T-helper 1 cell treated with Interleukin-12 subunit alpha and Interleukin-12 subunit beta and Interleukin-4 antibody, amounts not matched to agents 30 ng/mL and 1 ng/mL, for 36 hours (primary cell): ENCODE measurements around the gene SENP6. TPM values are rescaled to one million over a fixed set of nuclear protein-coding genes. Genes with fewer than 3 reads are reported as not detected.

ENCODE experiments used
- intact Hi-C: fragments of 100-400 bp; cut with micrococcal nuclease; formaldehyde crosslinking; loops from one replicate; pipeline ENCODE4 v1.15.1; 2024
- total RNA-seq: library from RNA; stranded (reverse); gene quantifications from 2 replicates; pipeline ENCODE4 v1.2.3, GENCODE V29; 2022

Gene SENP6
- total RNA-seq, 1 donor from 2014 or later, result 93.6 TPM

GRCh38 chr6:75746221-75746620 lies 144.5 kb downstream of the SENP6 start:
- intact Hi-C loops, result no loop called here

GRCh38 chr6:75747152-75747992 lies 145.7 kb downstream of the SENP6 start:
- intact Hi-C loops, result no loop called here

- intact Hi-C loops, result loop anchor here (2.0 kb wide), 1 partner anchor 145 kb away; no protein-coding TSS in a partner anchor
These were observed 146.5 kb downstream of the SENP6 start for GRCh38 chr6:75748003-75748742.

- intact Hi-C loops, result loop anchor here (2.0 kb wide), 1 partner anchor 146 kb away; no protein-coding TSS in a partner anchor
These were observed 147.3 kb downstream of the SENP6 start, which contains the start of gene MYO6 for GRCh38 chr6:75748743-75749538. MYO6 (plus strand) TSS chr6:75749239; CDS start chr6:75817548, 68,309 bp downstream.

GRCh38 chr6:75751443-75751842 lies 149.8 kb downstream of the SENP6 start:
- intact Hi-C loops, result no loop called here

- intact Hi-C loops, result no loop called here
These were observed 150.7 kb downstream of the SENP6 start for GRCh38 chr6:75752365-75752764.

- intact Hi-C loops, result no loop called here
These were observed 154.0 kb downstream of the SENP6 start for GRCh38 chr6:75755704-75756103.

GRCh38 chr6:75757295-75757694 lies 155.6 kb downstream of the SENP6 start:
- intact Hi-C loops, result no loop called here

GRCh38 chr6:75758061-75758460 lies 156.4 kb downstream of the SENP6 start:
- intact Hi-C loops, result no loop called here

- intact Hi-C loops, result no loop called here
These were observed 157.5 kb downstream of the SENP6 start for GRCh38 chr6:75759207-75759606.

GRCh38 chr6:75760320-75760719 lies 158.6 kb downstream of the SENP6 start:
- intact Hi-C loops, result no loop called here

GRCh38 chr6:75761489-75761888 lies 159.8 kb downstream of the SENP6 start:
- intact Hi-C loops, result no loop called here

GRCh38 chr6:75762063-75762462 lies 160.4 kb downstream of the SENP6 start:
- intact Hi-C loops, result no loop called here

GRCh38 chr6:75766387-75766786 lies 164.7 kb downstream of the SENP6 start:
- intact Hi-C loops, result no loop called here

Other genes starting within 250 kb of the SENP6 start
- gene FILIP1, start 108.1 kb upstream of the SENP6 start, total RNA-seq, result not detected in 2 replicates
- 0.46 and 0.47 TPM in 2 replicates for gene MYO6, start 147.4 kb downstream of the SENP6 start, total RNA-seq